KMS-11 (cell line): ENCODE measurements around the gene MAP7.

ENCODE experiments used
- H2AFZ ChIP-seq: fragments of 200-600 bp; sonication (generic); 2 replicates; pipeline ENCODE4 v1.6.1; 2016; ENCODE audit warnings: antibody characterized with exemption, mixed run types, low read depth
- H3K27ac ChIP-seq: fragments of 200-600 bp; sonication (generic); 2 replicates; pipeline ENCODE4 v1.6.1; 2016; ENCODE audit warnings: mild to moderate bottlenecking, mixed run types
- H3K27me3 ChIP-seq: fragments of 200-600 bp; sonication (generic); 2 replicates; pipeline ENCODE4 v1.6.1; 2017; ENCODE audit warnings: mild to moderate bottlenecking, low read depth, mixed run types, moderate library complexity; ENCODE audit not compliant: insufficient read depth
- H3K36me3 ChIP-seq: fragments of 200-600 bp; sonication (generic); 2 replicates; pipeline ENCODE4 v1.6.1; 2017; ENCODE audit warnings: mild to moderate bottlenecking, mixed run types; ENCODE audit not compliant: insufficient read depth
- H3K4me1 ChIP-seq: fragments of 200-600 bp; sonication (generic); 2 replicates; pipeline ENCODE4 v1.6.1; 2016; ENCODE audit warnings: mild to moderate bottlenecking, low read depth, mixed run types; ENCODE audit not compliant: poor library complexity, severe bottlenecking
- H3K4me2 ChIP-seq: fragments of 200-600 bp; sonication (generic); 2 replicates; pipeline ENCODE4 v1.7.0; 2016; ENCODE audit warnings: mild to moderate bottlenecking, mixed run types
- H3K4me3 ChIP-seq: fragments of 200-600 bp; sonication (generic); IDR thresholded peaks from 2 replicates; pipeline ENCODE4 v1.6.1; 2017; ENCODE audit warnings: low read depth, low read length, mixed read lengths; ENCODE audit not compliant: insufficient read depth
- H3K79me2 ChIP-seq: fragments of 200-600 bp; sonication (generic); 2 replicates; pipeline ENCODE4 v1.6.1; 2016; ENCODE audit warnings: low read depth, mixed run types; ENCODE audit not compliant: insufficient read depth
- H3K9ac ChIP-seq: fragments of 200-600 bp; sonication (generic); 2 replicates; pipeline ENCODE4 v1.6.1; 2016; ENCODE audit warnings: mild to moderate bottlenecking, mixed run types
- H4K20me1 ChIP-seq: fragments of 200-600 bp; sonication (generic); 2 replicates; pipeline ENCODE4 v1.6.1; 2016; ENCODE audit warnings: mild to moderate bottlenecking, mixed run types; ENCODE audit not compliant: insufficient read depth
- CTCF ChIP-seq: fragments of 200-600 bp; sonication (generic); conservative IDR thresholded peaks from 2 replicates; pipeline ENCODE4 v1.6.1; 2017; ENCODE audit warnings: low read depth, mild to moderate bottlenecking, antibody characterized with exemption, low read length, moderate library complexity, mixed read lengths

Gene MAP7

GRCh38 chr6:136405420-136406029 is 144.7 kb downstream of the MAP7 start:
- Histone ChIP-seq H3K4me2 (no peak overlapping the region), H3K27ac (no peak overlapping the region), H3K4me3 (no peak overlapping the region), H3K27me3 (no peaks in the 10 kb centered on the region), H3K36me3 (no peaks in the 10 kb centered on the region), H2AFZ (no peak overlapping the region), H3K9ac (no peak overlapping the region), H3K4me1 (peaks cover 10% of the 10 kb centered on the region), H4K20me1 (no peaks in the 10 kb centered on the region), H3K79me2 (no peaks in the 10 kb centered on the region)
- no peak for TF ChIP-seq CTCF

- TF ChIP-seq CTCF: no peak
- no peaks in the 10 kb centered on the region for H3K79me2 ChIP-seq
- peaks cover 4% of the 10 kb centered on the region for H3K4me1 ChIP-seq
- H3K4me2 ChIP-seq: no peak overlapping the region
- no peaks in the 10 kb centered on the region for H4K20me1 ChIP-seq
- H3K36me3 ChIP-seq: no peaks in the 10 kb centered on the region
- H2AFZ ChIP-seq: no peak overlapping the region
- no peak overlapping the region for H3K4me3 ChIP-seq
- H3K27ac ChIP-seq: no peak overlapping the region
- no peak overlapping the region for H3K9ac ChIP-seq
- H3K27me3 ChIP-seq: no peaks in the 10 kb centered on the region
Measured at GRCh38 chr6:136404627-136405419, 145.4 kb downstream of the MAP7 start.

GRCh38 chr6:136404007-136404406 is 146.2 kb downstream of the MAP7 start:
- Histone ChIP-seq H4K20me1 (no peaks in the 10 kb centered on the region), H3K9ac (no peak overlapping the region), H3K79me2 (no peaks in the 10 kb centered on the region), H3K27me3 (no peaks in the 10 kb centered on the region), H3K4me3 (no peak overlapping the region), H2AFZ (no peak overlapping the region), H3K36me3 (no peaks in the 10 kb centered on the region), H3K4me2 (no peak overlapping the region), H3K27ac (no peak overlapping the region), H3K4me1 (no peaks in the 10 kb centered on the region)
- TF ChIP-seq CTCF: no peak

- no peak overlapping the region for H3K9ac ChIP-seq
- no peak overlapping the region for H3K27ac ChIP-seq
- H3K36me3 ChIP-seq: no peaks in the 10 kb centered on the region
- H3K4me2 ChIP-seq: no peak overlapping the region
- no peaks in the 10 kb centered on the region for H3K4me1 ChIP-seq
- H3K27me3 ChIP-seq: no peaks in the 10 kb centered on the region
- H4K20me1 ChIP-seq: no peaks in the 10 kb centered on the region
- H2AFZ ChIP-seq: no peak overlapping the region
- no peak overlapping the region for H3K4me3 ChIP-seq
- TF ChIP-seq CTCF: no peak
- no peaks in the 10 kb centered on the region for H3K79me2 ChIP-seq
Measured at GRCh38 chr6:136403110-136403980, 146.9 kb downstream of the MAP7 start.
